ENCODE measurements around the gene FBXL7. TPM values are rescaled to one million over a fixed set of nuclear protein-coding genes. Genes with fewer than 3 reads are reported as not detected.

FBXL7 gene
- total and polyA plus RNA-seq, 2 experiments from 2014 or later: 4.5 to 15.2 TPM

DNA sequence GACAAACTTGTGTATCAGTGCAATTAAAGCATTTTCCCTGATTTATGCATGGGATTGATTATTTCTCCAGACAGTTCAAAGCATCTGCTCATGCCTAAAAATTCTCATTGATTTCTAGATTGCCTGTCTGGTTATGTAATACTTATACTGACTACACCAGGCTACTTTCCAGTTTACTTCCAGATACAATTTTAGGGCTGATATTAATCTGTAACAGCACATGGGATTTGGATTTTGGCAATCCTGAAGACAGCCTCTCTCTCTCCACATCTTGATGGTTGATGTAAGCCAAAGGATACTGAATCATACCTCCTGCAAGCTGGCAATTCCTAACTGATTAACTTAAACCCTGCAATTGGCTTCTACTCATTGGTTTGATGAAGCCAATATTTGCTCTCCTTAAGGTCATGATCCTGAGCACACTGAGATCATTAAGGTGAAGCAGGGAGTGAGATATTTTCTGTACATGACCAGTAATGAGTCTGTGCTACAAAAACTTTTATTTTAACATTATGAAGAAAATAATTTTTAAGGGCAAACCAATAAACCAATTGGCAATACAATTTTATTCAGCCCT lies 25.7 kb upstream of the FBXL7 start:
- Histone ChIP-seq H3K27ac (ENCODE audit: low read depth) (no peak overlapping the region), H3K36me3 (ENCODE audit: insufficient read depth) (no peaks in the 10 kb centered on the region), H3K4me2 (no peak overlapping the region), H3K4me1 (ENCODE audit: insufficient read depth) (no peaks in the 10 kb centered on the region), H3K79me2 (replicated peaks; ENCODE audit: insufficient read depth) (no peaks in the 10 kb centered on the region), H3K27me3 (ENCODE audit: insufficient read depth) (no peaks in the 10 kb centered on the region), H4K20me1 (replicated peaks; ENCODE audit: insufficient read depth) (no peaks in the 10 kb centered on the region), H3K4me3 (no peak overlapping the region), H3F3A (replicated peaks; ENCODE audit: low read depth) (no peaks in the 10 kb centered on the region), H3K9me2 (ENCODE audit: insufficient read depth) (peaks cover 9% of the 10 kb centered on the region; the same call in 1 of the 2 replicates), H2AFZ (no peak overlapping the region)
- DNase-seq (ENCODE audit: low spot score) (no peak), ATAC-seq (no peak)
- Mint-ChIP-seq H3K4me3 (no peak overlapping the region), H3K9me3 (peaks cover 8% of the 10 kb centered on the region; the same call in 2 of the 3 replicates), H3K27me3 (ENCODE audit: insufficient read depth, low read depth, poor library complexity) (peaks cover 1% of the 10 kb centered on the region), H3K4me1 (no peaks in the 10 kb centered on the region), H3K36me3 (ENCODE audit: low read depth) (no peaks in the 10 kb centered on the region), H3K27ac (no peak overlapping the region)
- TF ChIP-seq, protein P1, sequence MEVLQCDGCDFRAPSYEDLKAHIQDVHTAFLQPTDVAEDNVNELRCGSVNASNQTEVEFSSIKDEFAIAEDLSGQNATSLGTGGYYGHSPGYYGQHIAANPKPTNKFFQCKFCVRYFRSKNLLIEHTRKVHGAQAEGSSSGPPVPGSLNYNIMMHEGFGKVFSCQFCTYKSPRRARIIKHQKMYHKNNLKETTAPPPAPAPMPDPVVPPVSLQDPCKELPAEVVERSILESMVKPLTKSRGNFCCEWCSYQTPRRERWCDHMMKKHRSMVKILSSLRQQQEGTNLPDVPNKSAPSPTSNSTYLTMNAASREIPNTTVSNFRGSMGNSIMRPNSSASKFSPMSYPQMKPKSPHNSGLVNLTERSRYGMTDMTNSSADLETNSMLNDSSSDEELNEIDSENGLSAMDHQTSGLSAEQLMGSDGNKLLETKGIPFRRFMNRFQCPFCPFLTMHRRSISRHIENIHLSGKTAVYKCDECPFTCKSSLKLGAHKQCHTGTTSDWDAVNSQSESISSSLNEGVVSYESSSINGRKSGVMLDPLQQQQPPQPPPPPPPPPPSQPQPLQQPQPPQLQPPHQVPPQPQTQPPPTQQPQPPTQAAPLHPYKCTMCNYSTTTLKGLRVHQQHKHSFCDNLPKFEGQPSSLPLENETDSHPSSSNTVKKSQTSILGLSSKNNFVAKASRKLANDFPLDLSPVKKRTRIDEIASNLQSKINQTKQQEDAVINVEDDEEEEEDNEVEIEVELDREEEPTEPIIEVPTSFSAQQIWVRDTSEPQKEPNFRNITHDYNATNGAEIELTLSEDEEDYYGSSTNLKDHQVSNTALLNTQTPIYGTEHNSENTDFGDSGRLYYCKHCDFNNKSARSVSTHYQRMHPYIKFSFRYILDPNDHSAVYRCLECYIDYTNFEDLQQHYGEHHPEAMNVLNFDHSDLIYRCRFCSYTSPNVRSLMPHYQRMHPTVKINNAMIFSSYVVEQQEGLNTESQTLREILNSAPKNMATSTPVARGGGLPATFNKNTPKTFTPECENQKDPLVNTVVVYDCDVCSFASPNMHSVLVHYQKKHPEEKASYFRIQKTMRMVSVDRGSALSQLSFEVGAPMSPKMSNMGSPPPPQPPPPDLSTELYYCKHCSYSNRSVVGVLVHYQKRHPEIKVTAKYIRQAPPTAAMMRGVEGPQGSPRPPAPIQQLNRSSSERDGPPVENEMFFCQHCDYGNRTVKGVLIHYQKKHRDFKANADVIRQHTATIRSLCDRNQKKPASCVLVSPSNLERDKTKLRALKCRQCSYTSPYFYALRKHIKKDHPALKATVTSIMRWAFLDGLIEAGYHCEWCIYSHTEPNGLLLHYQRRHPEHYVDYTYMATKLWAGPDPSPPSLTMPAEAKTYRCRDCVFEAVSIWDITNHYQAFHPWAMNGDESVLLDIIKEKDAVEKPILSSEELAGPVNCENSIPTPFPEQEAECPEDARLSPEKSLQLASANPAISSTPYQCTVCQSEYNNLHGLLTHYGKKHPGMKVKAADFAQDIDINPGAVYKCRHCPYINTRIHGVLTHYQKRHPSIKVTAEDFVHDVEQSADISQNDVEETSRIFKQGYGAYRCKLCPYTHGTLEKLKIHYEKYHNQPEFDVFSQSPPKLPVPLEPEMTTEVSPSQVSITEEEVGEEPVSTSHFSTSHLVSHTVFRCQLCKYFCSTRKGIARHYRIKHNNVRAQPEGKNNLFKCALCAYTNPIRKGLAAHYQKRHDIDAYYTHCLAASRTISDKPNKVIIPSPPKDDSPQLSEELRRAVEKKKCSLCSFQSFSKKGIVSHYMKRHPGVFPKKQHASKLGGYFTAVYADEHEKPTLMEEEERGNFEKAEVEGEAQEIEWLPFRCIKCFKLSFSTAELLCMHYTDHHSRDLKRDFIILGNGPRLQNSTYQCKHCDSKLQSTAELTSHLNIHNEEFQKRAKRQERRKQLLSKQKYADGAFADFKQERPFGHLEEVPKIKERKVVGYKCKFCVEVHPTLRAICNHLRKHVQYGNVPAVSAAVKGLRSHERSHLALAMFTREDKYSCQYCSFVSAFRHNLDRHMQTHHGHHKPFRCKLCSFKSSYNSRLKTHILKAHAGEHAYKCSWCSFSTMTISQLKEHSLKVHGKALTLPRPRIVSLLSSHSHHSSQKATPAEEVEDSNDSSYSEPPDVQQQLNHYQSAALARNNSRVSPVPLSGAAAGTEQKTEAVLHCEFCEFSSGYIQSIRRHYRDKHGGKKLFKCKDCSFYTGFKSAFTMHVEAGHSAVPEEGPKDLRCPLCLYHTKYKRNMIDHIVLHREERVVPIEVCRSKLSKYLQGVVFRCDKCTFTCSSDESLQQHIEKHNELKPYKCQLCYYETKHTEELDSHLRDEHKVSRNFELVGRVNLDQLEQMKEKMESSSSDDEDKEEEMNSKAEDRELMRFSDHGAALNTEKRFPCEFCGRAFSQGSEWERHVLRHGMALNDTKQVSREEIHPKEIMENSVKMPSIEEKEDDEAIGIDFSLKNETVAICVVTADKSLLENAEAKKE (CRISPR knock-in tag; IDR thresholded peaks at IDR 0.05): no peak
- TF ChIP-seq, protein P2, sequence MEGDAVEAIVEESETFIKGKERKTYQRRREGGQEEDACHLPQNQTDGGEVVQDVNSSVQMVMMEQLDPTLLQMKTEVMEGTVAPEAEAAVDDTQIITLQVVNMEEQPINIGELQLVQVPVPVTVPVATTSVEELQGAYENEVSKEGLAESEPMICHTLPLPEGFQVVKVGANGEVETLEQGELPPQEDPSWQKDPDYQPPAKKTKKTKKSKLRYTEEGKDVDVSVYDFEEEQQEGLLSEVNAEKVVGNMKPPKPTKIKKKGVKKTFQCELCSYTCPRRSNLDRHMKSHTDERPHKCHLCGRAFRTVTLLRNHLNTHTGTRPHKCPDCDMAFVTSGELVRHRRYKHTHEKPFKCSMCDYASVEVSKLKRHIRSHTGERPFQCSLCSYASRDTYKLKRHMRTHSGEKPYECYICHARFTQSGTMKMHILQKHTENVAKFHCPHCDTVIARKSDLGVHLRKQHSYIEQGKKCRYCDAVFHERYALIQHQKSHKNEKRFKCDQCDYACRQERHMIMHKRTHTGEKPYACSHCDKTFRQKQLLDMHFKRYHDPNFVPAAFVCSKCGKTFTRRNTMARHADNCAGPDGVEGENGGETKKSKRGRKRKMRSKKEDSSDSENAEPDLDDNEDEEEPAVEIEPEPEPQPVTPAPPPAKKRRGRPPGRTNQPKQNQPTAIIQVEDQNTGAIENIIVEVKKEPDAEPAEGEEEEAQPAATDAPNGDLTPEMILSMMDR (conservative IDR thresholded peaks at IDR 0.05; ENCODE audit: low read depth in 2 of 2): no peak
- TF ChIP-seq NANOG (IDR thresholded peaks at IDR 0.05; ENCODE audit: borderline replicate concordance) (no peak), POLR2AphosphoS5 (IDR thresholded peaks at IDR 0.05; ENCODE audit: low read depth) (no peak), EZH2phosphoT487 (IDR thresholded peaks at IDR 0.05; ENCODE audit: unreplicated experiment) (no peak), ZNF331 (CRISPR knock-in tag; IDR thresholded peaks at IDR 0.05; ENCODE audit: low read depth) (no peak)
